ENCODE results near the gene SENP7.
A peak's percentile ranks its signal among the peaks of the same experiment; 100 is the strongest.
"Not testable (repeated sequence)": the region's sequence is repeated elsewhere in the genome, so short reads cannot be mapped to it uniquely, and the experiment has no call there.

The SENP7 gene

GRCh38 chr3:101519685-101520365, 6.8 kb upstream of the SENP7 start:
- no peak for DNase-seq

- DNase-seq: no peak
Measured at GRCh38 chr3:101518421-101518871, 5.4 kb upstream of the SENP7 start.

GRCh38 chr3:101513419-101513986, 491 bp upstream of the SENP7 start:
- peak in 1 of 2 experiments; percentile 52 for DNase-seq

- DNase-seq: no peak
Measured at GRCh38 chr3:101512396-101512645, 691 bp downstream of the SENP7 start.

GRCh38 chr3:101509811-101510210, 3.2 kb downstream of the SENP7 start:
- no peak for DNase-seq

- DNase-seq: no peak
Measured at GRCh38 chr3:101509281-101509680, 3.7 kb downstream of the SENP7 start.

GRCh38 chr3:101501783-101502182, 11.2 kb downstream of the SENP7 start:
- DNase-seq: no peak

- no peak for DNase-seq
Measured at GRCh38 chr3:101500208-101500607, 12.8 kb downstream of the SENP7 start.

- DNase-seq: no peak
Measured at GRCh38 chr3:101497803-101498202, 15.2 kb downstream of the SENP7 start.

- no peak for DNase-seq
Measured at GRCh38 chr3:101495552-101495951, 17.5 kb downstream of the SENP7 start.

GRCh38 chr3:101484805-101485620, 28.0 kb downstream of the SENP7 start:
- no peak for DNase-seq

GRCh38 chr3:101478980-101479379, 34.0 kb downstream of the SENP7 start:
- DNase-seq: no peak

- DNase-seq: not testable (repeated sequence)
Measured at GRCh38 chr3:101474841-101475552, 38.0 kb downstream of the SENP7 start.

- not testable (repeated sequence) for DNase-seq
Measured at GRCh38 chr3:101468676-101469075, 44.3 kb downstream of the SENP7 start.

- not testable (repeated sequence) for DNase-seq
Measured at GRCh38 chr3:101467310-101467663, 45.7 kb downstream of the SENP7 start.

- DNase-seq: no peak
Measured at GRCh38 chr3:101466465-101467309, 46.3 kb downstream of the SENP7 start.

- no peak for DNase-seq
Measured at GRCh38 chr3:101464235-101464634, 48.8 kb downstream of the SENP7 start.

GRCh38 chr3:101461451-101461850, 51.6 kb downstream of the SENP7 start:
- no peak for DNase-seq

- no peak for DNase-seq
Measured at GRCh38 chr3:101458387-101458786, 54.6 kb downstream of the SENP7 start.

- DNase-seq: no peak
Measured at GRCh38 chr3:101454629-101455028, 58.4 kb downstream of the SENP7 start.

GRCh38 chr3:101453961-101454360, 59.1 kb downstream of the SENP7 start:
- no peak for DNase-seq

GRCh38 chr3:101438641-101439040, 74.4 kb downstream of the SENP7 start:
- DNase-seq: not testable (repeated sequence)

- DNase-seq: no peak
Measured at GRCh38 chr3:101433652-101434051, 79.4 kb downstream of the SENP7 start.
